Adipose tissue (tissue), 3 donors: Measurements from ENCODE around the gene ZNF844. TPM values are rescaled to one million over a fixed set of nuclear protein-coding genes. Genes with fewer than 3 reads are reported as not detected.
"Not testable (repeated sequence)": the region's sequence is repeated elsewhere in the genome, so short reads cannot be mapped to it uniquely, and the experiment has no call there.

Experiments
- H3K27ac ChIP-seq: one replicate; pipeline ENCODE4 v1.5.1; 2013; ENCODE audit warnings: low read depth, low read length
- WGBS, 3 donors: extraction: QIAGEN DNeasy Blood & Tissue Kit; methylation state at CpG; one replicate each; pipeline ENCODE4 v1.1.7; 2013; 5-methylcytosine and 5-hydroxymethylcytosine counted together
- polyA plus RNA-seq, 3 donors: library from polyadenylated mRNA; stranded (reverse); fragments of 200-250 nt; gene quantifications; one replicate each; pipeline ENCODE4 v1.2.3, GENCODE V29; 2013
- donor health status: healthy with polysubstance abuse.
- donor health status: Bipolar disorder and iron deficiency.
- donor health status: healthy.

The ZNF844 gene
- polyA plus RNA-seq, 3 donors, result 1.1 to 3.2 (median 1.5) TPM

GRCh38 chr19:12085074-12085818, 20.7 kb downstream of the ZNF844 start:
- 87 to 93% (median 92%) methylated on average over 5 of the region's 5 CpGs for WGBS, 3 donors
- H3K27ac ChIP-seq, result no peak overlapping the region

- H3K27ac ChIP-seq, result no peak overlapping the region
- 49 to 52% (median 50%) methylated on average over 5 of the region's 5 CpGs for WGBS, 3 donors
Observed at GRCh38 chr19:12090807-12091206, 26.3 kb downstream of the ZNF844 start.

DNA sequence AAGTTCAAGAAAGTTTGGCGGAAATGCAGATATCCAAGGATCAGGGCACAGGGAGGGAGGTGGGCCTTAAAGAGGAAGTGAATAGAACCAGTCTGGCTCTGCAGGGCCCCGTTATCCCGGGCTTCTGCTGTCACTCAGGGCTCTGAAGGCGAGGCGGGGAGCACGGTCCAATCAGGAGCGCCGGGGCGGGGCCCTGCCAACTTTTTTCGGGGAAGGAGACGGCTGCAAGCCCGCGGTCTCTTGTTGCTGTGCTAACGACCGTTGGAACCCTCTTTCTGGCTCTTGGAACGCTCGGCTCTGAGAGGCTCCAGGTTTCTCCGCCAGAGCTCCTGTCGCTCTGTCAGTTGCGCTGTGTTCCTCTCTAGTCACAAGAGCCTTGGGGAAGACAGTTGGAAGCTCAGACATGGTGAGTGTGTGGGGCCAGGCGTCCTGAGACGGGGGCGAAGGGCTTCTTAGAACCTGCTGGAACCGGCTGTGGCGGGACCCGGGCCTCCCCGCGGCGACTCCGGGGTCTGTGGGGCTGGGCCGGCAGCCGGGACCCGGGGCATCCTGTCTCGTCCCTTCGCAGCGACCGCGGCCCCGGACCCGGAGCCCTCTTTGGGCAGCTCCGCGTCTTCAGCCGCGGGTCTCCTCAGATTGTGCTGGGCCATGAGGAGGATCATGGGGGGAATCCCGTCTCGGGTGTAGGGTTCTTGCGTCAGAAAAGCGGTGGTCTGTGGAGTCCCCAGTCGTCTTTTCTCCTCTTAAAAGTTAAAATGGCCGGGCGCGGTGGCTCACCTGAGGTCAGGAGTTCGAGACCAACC, 27.7 kb downstream of the ZNF844 start:
- 0 to 1% (median 1%) methylated on average over 50 to 53 of the region's 53 CpGs for WGBS, 3 donors

GRCh38 chr19:12092956-12093355, 28.4 kb downstream of the ZNF844 start:
- H3K27ac ChIP-seq, result no peak overlapping the region
- WGBS, 3 donors, result 20 to 39% (median 20%) methylated on average over 10 of the region's 10 CpGs

More for the DNA sequence above, 27.7 kb downstream of the ZNF844 start:
- H3K27ac ChIP-seq, result no peak overlapping the region

- WGBS, 3 donors, result 89 to 100% (median 95%) methylated on average over 3 of the region's 3 CpGs
- H3K27ac ChIP-seq, result no peak overlapping the region
Observed at GRCh38 chr19:12093777-12094176, 29.2 kb downstream of the ZNF844 start.

DNA sequence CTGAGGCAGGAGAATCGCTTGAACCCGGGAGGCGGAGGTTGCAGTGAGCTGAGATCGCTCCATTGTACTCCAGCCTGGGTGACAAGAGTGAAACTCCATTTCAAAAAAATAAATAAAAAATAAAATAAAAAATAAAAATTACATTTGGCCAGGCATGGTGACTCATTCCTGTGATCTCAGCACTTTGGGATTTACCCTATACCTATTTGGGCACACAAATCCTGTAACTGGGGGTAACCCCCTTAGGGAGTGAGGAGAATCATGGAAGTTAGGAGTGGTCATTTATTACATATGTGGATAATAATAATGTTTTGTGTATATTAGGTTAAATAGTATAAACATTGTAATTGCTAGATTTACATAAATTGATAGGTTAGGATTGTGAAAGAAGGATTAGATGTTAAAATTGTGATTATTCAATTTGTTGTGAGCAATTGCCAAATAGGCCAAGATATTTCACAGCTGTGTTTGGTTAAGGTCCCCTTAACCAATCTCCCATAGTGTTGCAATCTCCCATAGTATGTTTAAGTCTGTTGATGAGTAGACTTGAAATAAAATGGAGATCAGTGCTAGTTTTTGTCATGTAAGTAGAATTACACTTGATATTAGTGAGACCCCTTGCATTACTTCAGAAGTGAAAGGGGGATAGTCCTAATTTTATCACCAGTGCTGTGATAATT, 30.7 kb downstream of the ZNF844 start:
- H3K27ac ChIP-seq, result no peak overlapping the region
- WGBS, 3 donors, result 97 to 100% (median 98%) methylated on average over 4 of the region's 4 CpGs

DNA sequence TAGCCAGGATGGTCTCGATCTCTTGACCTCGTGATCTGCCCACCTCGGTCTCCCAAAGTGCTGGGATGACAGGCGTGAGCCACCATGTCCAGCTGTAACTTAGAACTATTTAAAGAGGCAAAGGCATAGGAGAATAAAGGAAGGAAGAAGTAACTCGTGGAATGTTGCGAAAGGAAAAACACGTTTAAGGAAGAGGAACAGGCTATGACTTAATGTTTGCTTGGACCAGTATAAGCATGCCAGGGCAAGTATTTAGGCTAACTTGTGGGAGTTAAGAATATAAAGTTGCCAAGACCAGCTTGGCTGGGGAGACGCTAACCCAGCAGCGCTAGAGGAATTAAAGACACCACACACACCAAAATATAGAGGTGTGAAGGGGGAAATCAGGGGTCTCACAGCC, 33.5 kb downstream of the ZNF844 start:
- WGBS, 3 donors, result 79 to 86% (median 80%) methylated on average over 9 of the region's 9 CpGs
- H3K27ac ChIP-seq, result no peak overlapping the region

- H3K27ac ChIP-seq, result not testable (repeated sequence)
- WGBS, 3 donors, result 96 to 100% (median 97%) methylated on average over 4 of the region's 4 CpGs
Observed at GRCh38 chr19:12103909-12104308, 39.4 kb downstream of the ZNF844 start.

DNA sequence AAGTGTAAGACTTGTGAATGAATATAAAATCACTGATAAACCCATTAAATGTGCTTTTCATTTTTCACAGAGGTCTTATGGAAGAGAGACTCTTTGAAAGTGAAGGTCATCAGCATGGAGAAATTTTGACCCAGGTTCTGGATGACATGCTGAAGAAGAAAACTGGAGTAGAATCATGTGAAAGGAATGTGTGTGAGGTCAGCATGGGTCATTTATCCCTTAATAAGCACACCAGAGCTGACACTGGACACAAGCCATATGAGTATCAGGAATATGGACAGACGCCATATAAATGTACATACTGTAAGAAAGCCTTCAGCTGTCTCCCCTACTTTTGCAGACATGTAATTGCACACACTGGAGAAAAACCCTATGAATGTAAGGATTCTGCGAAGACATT, 46.6 kb downstream of the ZNF844 start:
- H3K27ac ChIP-seq, result no peak overlapping the region
- WGBS, 3 donors, result 46 to 50% (median 48%) methylated on average over 2 of the region's 2 CpGs

- H3K27ac ChIP-seq, result no peak overlapping the region
- WGBS, 3 donors, result 95 to 96% (median 95%) methylated on average over 8 of the region's 8 CpGs
Observed at GRCh38 chr19:12111943-12112637, 47.6 kb downstream of the ZNF844 start.

GRCh38 chr19:12112701-12113100, 48.2 kb downstream of the ZNF844 start:
- WGBS, 3 donors, result 94% methylated on average over 8 of the region's 8 CpGs
- no peak overlapping the region for H3K27ac ChIP-seq

DNA sequence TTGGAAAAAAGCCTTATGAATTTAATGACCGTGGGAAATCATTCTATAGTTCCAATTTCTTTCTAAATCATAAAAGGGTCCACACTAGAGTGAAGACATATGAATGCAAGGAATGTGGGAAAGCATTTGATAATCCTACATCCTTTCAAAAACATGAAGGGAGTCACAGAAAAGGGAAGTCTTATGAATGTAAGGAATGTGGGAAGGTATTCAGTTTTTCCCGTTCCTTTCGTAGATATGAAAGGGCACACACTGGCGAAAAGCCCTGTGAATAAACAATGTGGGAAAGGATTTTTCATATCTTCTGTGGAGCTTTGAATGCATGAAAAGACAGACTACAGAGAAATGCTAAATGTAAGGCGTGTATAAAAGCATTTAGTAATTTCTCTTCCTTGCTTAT, 48.6 kb downstream of the ZNF844 start:
- WGBS, 3 donors, result 89 to 94% (median 92%) methylated on average over 5 of the region's 5 CpGs
- H3K27ac ChIP-seq, result no peak overlapping the region

DNA sequence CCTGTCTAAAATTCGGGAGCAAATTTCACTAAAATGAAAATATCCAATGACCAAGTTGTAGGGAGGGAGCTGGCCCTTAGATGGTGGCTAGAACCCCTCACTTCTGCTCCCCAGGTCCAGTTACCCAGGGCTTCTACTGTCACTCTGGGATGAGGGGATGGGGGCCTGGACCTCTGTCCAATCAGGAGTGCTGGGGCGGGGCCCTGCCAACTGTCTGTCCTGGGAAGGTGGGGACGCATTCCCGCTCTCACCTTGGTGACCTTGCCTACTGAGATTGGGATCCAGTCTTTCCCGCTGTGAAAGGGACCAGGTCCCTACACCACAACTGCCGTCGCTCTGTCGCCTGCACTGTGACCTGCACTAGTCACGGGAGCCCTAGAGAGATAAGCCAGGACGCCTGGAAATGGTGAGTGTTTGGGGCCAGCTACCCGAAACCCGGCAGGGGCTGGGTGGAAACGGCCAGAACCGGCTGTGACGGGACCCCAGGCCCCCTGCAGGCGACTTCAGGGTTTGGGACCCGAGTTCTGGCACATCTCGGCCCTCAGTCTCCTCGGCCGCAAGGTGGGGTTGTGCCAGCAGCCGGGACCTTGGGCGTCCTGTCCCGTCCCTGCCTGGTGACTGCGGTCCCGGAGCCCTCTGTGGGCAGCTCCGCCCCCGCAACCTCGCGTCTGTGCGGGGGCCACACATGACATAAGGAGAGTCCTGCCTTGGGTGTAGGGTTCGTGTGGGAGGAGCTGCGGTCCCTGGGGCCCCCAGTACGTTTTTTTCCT, 52.9 kb downstream of the ZNF844 start:
- WGBS, 3 donors, result 61 to 85% (median 74%) methylated on average over 33 of the region's 33 CpGs

DNA sequence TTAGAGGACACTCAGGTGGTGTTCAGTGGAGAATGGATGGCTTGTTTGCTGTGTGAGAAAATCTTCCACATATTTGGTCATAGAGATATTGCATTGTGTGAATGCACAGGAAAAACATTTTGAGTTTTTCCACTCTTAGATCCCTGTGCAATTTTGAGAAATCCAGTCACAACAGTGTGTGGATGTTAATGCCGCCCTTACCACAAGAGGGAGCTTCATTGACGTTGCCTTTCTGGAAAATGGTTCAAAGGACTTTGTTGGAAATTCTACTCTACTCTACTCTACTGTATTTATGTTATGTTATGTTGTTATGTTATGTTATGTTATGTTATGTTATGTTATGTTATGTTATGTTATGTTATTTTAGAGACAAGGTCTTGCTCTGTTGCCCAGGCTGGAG, 62.2 kb downstream of the ZNF844 start:
- no peak overlapping the region for H3K27ac ChIP-seq
- WGBS, 3 donors, result 21 to 25% (median 23%) methylated on average over 2 of the region's 2 CpGs

More for the DNA sequence above, 52.9 kb downstream of the ZNF844 start:
- H3K27ac ChIP-seq, result no peak overlapping the region
